Stimulated activated naive CD8-positive, alpha-beta T cell treated with anti-CD3 and anti-CD28 coated beads, Interleukin-15, amount 100 ng/mL, for 72 hours (primary cell): ENCODE results near the gene GPR22.

Experiments used
- ATAC-seq: fragments of 150-1000 bp; cut with Tn5 transposase; 2 replicates; pipeline ENCODE4 v1.10.0; 2021; ENCODE audit warnings: mild to moderate bottlenecking, moderate library complexity
- DNase-seq, 2 donors: peaks; one replicate each; pipeline ENCODE4 v3.0.0; 2021 to 2022
- H3K27ac Mint-ChIP-seq, 2 donors: one replicate each; pipeline ENCODE4 v1.8.0; 2022; ENCODE audit warnings: mild to moderate bottlenecking in 2 of 2, mixed read lengths in 2 of 2, moderate library complexity in 2 of 2
- H3K27me3 Mint-ChIP-seq: one replicate; pipeline ENCODE4 v1.8.0; 2022; ENCODE audit warnings: mixed read lengths
- H3K4me1 Mint-ChIP-seq: one replicate; pipeline ENCODE4 v1.8.0; 2022; ENCODE audit warnings: mild to moderate bottlenecking, mixed read lengths
- H3K4me3 Mint-ChIP-seq, 2 donors: one replicate each; pipeline ENCODE4 v1.8.0; 2022; ENCODE audit warnings: mild to moderate bottlenecking in 2 of 2, mixed read lengths in 2 of 2, moderate library complexity in 1 of 2
- H3K9me3 Mint-ChIP-seq, 2 donors: one replicate each; pipeline ENCODE4 v1.8.0; 2022; ENCODE audit warnings: mixed read lengths in 2 of 2

The GPR22 gene

GRCh38 chr7:107464666-107465226 is 5.1 kb upstream of the GPR22 start:
- no peak for DNase-seq
- H3K27ac Mint-ChIP-seq: no peak overlapping the region
- no peaks in the 10 kb centered on the region for H3K4me1 Mint-ChIP-seq
- no peak for ATAC-seq
- H3K9me3 Mint-ChIP-seq: no peaks in the 10 kb centered on the region
- no peaks in the 10 kb centered on the region for H3K27me3 Mint-ChIP-seq
- no peak overlapping the region for H3K4me3 Mint-ChIP-seq

- DNase-seq: no peak
- H3K27ac Mint-ChIP-seq: no peak overlapping the region
- no peaks in the 10 kb centered on the region for H3K4me1 Mint-ChIP-seq
- no peak for ATAC-seq
- no peaks in the 10 kb centered on the region for H3K9me3 Mint-ChIP-seq
- H3K27me3 Mint-ChIP-seq: no peaks in the 10 kb centered on the region
- no peak overlapping the region for H3K4me3 Mint-ChIP-seq
These were observed 1.9 kb upstream of the GPR22 start for GRCh38 chr7:107467972-107468371.

- ATAC-seq: no peak
These were observed 1.0 kb upstream of the GPR22 start for GRCh38 chr7:107468824-107469223.

GRCh38 chr7:107471292-107472070 is 1.6 kb downstream of the GPR22 start:
- H3K4me1 Mint-ChIP-seq: no peaks in the 10 kb centered on the region
- DNase-seq (no peak), ATAC-seq (no peak)
- H3K9me3 Mint-ChIP-seq: no peaks in the 10 kb centered on the region
- no peak overlapping the region for H3K27ac Mint-ChIP-seq
- H3K27me3 Mint-ChIP-seq: no peaks in the 10 kb centered on the region
- no peak overlapping the region for H3K4me3 Mint-ChIP-seq

More at GRCh38 chr7:107468824-107469223, 1.0 kb upstream of the GPR22 start:
- no peak overlapping the region for H3K4me3 Mint-ChIP-seq
- H3K9me3 Mint-ChIP-seq: no peaks in the 10 kb centered on the region
- H3K27me3 Mint-ChIP-seq: no peaks in the 10 kb centered on the region
- no peaks in the 10 kb centered on the region for H3K4me1 Mint-ChIP-seq
- no peak for DNase-seq
- no peak overlapping the region for H3K27ac Mint-ChIP-seq

GRCh38 chr7:107472116-107472515 is 2.3 kb downstream of the GPR22 start:
- no peak for DNase-seq
- no peak overlapping the region for H3K4me3 Mint-ChIP-seq
- no peak for ATAC-seq

GRCh38 chr7:107474104-107474521 is 4.3 kb downstream of the GPR22 start:
- DNase-seq: no peak
- H3K27ac Mint-ChIP-seq: peak overlapping the region in 1 of 2 donors; percentile 5
- H3K27me3 Mint-ChIP-seq: no peaks in the 10 kb centered on the region
- no peak for ATAC-seq
- no peaks in the 10 kb centered on the region for H3K9me3 Mint-ChIP-seq
- no peaks in the 10 kb centered on the region for H3K4me1 Mint-ChIP-seq
- no peak overlapping the region for H3K4me3 Mint-ChIP-seq

More at GRCh38 chr7:107472116-107472515, 2.3 kb downstream of the GPR22 start:
- H3K9me3 Mint-ChIP-seq: no peaks in the 10 kb centered on the region
- H3K4me1 Mint-ChIP-seq: no peaks in the 10 kb centered on the region
- no peak overlapping the region for H3K27ac Mint-ChIP-seq
- H3K27me3 Mint-ChIP-seq: no peaks in the 10 kb centered on the region

- Mint-ChIP-seq H3K4me1 (no peaks in the 10 kb centered on the region), H3K27me3 (no peaks in the 10 kb centered on the region), H3K4me3 (no peak overlapping the region), H3K9me3 (no peaks in the 10 kb centered on the region), H3K27ac (no peak overlapping the region)
- ATAC-seq (no peak), DNase-seq (no peak)
These were observed 9.4 kb downstream of the GPR22 start for GRCh38 chr7:107479303-107479702.

GRCh38 chr7:107480932-107481331 is 11.1 kb downstream of the GPR22 start:
- no peak for ATAC-seq
- Mint-ChIP-seq H3K27ac (no peak overlapping the region), H3K4me1 (peaks cover 6% of the 10 kb centered on the region), H3K9me3 (peaks cover 0 to 2% of the 10 kb centered on the region in 2 donors), H3K27me3 (no peaks in the 10 kb centered on the region), H3K4me3 (no peak overlapping the region)
- no peak for DNase-seq

- DNase-seq: no peak
- Mint-ChIP-seq H3K9me3 (peaks cover 0 to 7% of the 10 kb centered on the region in 2 donors), H3K4me1 (peaks cover 12% of the 10 kb centered on the region), H3K27ac (no peak overlapping the region), H3K27me3 (no peaks in the 10 kb centered on the region), H3K4me3 (no peak overlapping the region)
- no peak for ATAC-seq
These were observed 12.7 kb downstream of the GPR22 start for GRCh38 chr7:107482571-107482970.

- DNase-seq: no peak
- Mint-ChIP-seq H3K27me3 (no peaks in the 10 kb centered on the region), H3K4me3 (no peak overlapping the region), H3K9me3 (peaks cover 0 to 7% of the 10 kb centered on the region in 2 donors), H3K4me1 (peaks cover 19% of the 10 kb centered on the region), H3K27ac (peak overlapping the region in 1 of 2 donors; percentile 66)
- peak; percentile 70 for ATAC-seq
These were observed 16.2 kb downstream of the GPR22 start for GRCh38 chr7:107486041-107486440.

GRCh38 chr7:107492875-107493274 is 23.0 kb downstream of the GPR22 start:
- DNase-seq (no peak), ATAC-seq (no peak)
- Mint-ChIP-seq H3K27me3 (no peaks in the 10 kb centered on the region), H3K4me1 (peaks cover 34% of the 10 kb centered on the region), H3K4me3 (no peak overlapping the region), H3K27ac (no peak overlapping the region), H3K9me3 (peaks cover 2% of the 10 kb centered on the region in 2 donors)

GRCh38 chr7:107494315-107494751 is 24.5 kb downstream of the GPR22 start:
- H3K27me3 Mint-ChIP-seq: no peaks in the 10 kb centered on the region
- peaks cover 34% of the 10 kb centered on the region for H3K4me1 Mint-ChIP-seq
- DNase-seq (no peak), ATAC-seq (no peak)
- no peak overlapping the region for H3K4me3 Mint-ChIP-seq
- no peak overlapping the region for H3K27ac Mint-ChIP-seq
- H3K9me3 Mint-ChIP-seq: peaks cover 6 to 7% of the 10 kb centered on the region in 2 donors

- Mint-ChIP-seq H3K4me3 (no peak overlapping the region), H3K9me3 (peaks cover 6 to 7% of the 10 kb centered on the region in 2 donors), H3K27me3 (no peaks in the 10 kb centered on the region), H3K4me1 (peaks cover 36% of the 10 kb centered on the region), H3K27ac (no peak overlapping the region)
- ATAC-seq: no peak
- no peak for DNase-seq
These were observed 25.0 kb downstream of the GPR22 start for GRCh38 chr7:107494884-107495283.

- no peak for DNase-seq
- H3K27ac Mint-ChIP-seq: no peak overlapping the region
- no peak overlapping the region for H3K4me3 Mint-ChIP-seq
- ATAC-seq: no peak
- no peaks in the 10 kb centered on the region for H3K27me3 Mint-ChIP-seq
- H3K9me3 Mint-ChIP-seq: peaks cover 6 to 7% of the 10 kb centered on the region in 2 donors
- H3K4me1 Mint-ChIP-seq: peaks cover 32% of the 10 kb centered on the region
These were observed 25.7 kb downstream of the GPR22 start for GRCh38 chr7:107495516-107495915.

GRCh38 chr7:107499731-107500130 is 29.9 kb downstream of the GPR22 start:
- Mint-ChIP-seq H3K4me1 (peaks cover 29% of the 10 kb centered on the region), H3K9me3 (peaks cover 6 to 7% of the 10 kb centered on the region in 2 donors), H3K27ac (no peak overlapping the region), H3K27me3 (no peaks in the 10 kb centered on the region), H3K4me3 (no peak overlapping the region)
- DNase-seq (no peak), ATAC-seq (no peak)

- Mint-ChIP-seq H3K27ac (no peak overlapping the region), H3K4me3 (no peak overlapping the region), H3K9me3 (peaks cover 6 to 7% of the 10 kb centered on the region in 2 donors), H3K27me3 (no peaks in the 10 kb centered on the region), H3K4me1 (peaks cover 24% of the 10 kb centered on the region)
- DNase-seq (peak; percentile 5 to 20), ATAC-seq (no peak)
These were observed 31.7 kb downstream of the GPR22 start for GRCh38 chr7:107501593-107501992.
